ENCODE data around the gene LILRB4. TPM values are rescaled to one million over a fixed set of nuclear protein-coding genes. Genes with fewer than 3 reads are reported as not detected.

The LILRB4 gene
- total RNA-seq, 1 experiment from 2014 or later: not detected

DNA sequence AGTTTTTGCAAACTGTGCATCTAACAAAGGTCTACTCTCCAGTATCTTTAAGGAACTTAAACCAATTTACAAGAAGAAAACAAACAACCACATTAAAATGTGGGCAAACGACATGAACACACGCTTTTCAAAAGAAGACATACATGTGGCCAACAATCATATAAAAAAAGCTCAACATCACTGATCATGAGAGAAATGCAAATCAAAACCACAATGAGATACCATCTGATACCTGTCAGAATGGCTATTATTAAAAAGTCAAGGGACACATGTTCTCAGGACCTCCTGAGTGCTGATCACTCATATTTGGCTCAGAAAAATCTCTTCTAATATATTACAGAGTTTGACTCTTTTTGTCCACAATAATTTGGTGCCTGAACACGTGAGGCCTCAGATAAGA, 46.7 kb upstream of the LILRB4 start (continued):
- TF ChIP-seq, protein P1, sequence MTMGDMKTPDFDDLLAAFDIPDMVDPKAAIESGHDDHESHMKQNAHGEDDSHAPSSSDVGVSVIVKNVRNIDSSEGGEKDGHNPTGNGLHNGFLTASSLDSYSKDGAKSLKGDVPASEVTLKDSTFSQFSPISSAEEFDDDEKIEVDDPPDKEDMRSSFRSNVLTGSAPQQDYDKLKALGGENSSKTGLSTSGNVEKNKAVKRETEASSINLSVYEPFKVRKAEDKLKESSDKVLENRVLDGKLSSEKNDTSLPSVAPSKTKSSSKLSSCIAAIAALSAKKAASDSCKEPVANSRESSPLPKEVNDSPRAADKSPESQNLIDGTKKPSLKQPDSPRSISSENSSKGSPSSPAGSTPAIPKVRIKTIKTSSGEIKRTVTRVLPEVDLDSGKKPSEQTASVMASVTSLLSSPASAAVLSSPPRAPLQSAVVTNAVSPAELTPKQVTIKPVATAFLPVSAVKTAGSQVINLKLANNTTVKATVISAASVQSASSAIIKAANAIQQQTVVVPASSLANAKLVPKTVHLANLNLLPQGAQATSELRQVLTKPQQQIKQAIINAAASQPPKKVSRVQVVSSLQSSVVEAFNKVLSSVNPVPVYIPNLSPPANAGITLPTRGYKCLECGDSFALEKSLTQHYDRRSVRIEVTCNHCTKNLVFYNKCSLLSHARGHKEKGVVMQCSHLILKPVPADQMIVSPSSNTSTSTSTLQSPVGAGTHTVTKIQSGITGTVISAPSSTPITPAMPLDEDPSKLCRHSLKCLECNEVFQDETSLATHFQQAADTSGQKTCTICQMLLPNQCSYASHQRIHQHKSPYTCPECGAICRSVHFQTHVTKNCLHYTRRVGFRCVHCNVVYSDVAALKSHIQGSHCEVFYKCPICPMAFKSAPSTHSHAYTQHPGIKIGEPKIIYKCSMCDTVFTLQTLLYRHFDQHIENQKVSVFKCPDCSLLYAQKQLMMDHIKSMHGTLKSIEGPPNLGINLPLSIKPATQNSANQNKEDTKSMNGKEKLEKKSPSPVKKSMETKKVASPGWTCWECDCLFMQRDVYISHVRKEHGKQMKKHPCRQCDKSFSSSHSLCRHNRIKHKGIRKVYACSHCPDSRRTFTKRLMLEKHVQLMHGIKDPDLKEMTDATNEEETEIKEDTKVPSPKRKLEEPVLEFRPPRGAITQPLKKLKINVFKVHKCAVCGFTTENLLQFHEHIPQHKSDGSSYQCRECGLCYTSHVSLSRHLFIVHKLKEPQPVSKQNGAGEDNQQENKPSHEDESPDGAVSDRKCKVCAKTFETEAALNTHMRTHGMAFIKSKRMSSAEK (CRISPR knock-in tag; IDR thresholded peaks at IDR 0.05; ENCODE audit: borderline replicate concordance): no peak
- TF ChIP-seq, protein P2, sequence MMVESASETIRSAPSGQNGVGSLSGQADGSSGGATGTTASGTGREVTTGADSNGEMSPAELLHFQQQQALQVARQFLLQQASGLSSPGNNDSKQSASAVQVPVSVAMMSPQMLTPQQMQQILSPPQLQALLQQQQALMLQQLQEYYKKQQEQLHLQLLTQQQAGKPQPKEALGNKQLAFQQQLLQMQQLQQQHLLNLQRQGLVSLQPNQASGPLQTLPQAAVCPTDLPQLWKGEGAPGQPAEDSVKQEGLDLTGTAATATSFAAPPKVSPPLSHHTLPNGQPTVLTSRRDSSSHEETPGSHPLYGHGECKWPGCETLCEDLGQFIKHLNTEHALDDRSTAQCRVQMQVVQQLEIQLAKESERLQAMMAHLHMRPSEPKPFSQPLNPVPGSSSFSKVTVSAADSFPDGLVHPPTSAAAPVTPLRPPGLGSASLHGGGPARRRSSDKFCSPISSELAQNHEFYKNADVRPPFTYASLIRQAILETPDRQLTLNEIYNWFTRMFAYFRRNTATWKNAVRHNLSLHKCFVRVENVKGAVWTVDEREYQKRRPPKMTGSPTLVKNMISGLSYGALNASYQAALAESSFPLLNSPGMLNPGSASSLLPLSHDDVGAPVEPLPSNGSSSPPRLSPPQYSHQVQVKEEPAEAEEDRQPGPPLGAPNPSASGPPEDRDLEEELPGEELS (CRISPR knock-in tag; IDR thresholded peaks at IDR 0.05): no peak
- TF ChIP-seq NFE2L1 (CRISPR knock-in tag; IDR thresholded peaks at IDR 0.05) (no peak), SMAD3 (CRISPR knock-in tag; IDR thresholded peaks at IDR 0.05; ENCODE audit: borderline replicate concordance) (no peak), ZNF138 (CRISPR knock-in tag; conservative IDR thresholded peaks at IDR 0.05) (no peak)
- TF ChIP-seq, protein P3, sequence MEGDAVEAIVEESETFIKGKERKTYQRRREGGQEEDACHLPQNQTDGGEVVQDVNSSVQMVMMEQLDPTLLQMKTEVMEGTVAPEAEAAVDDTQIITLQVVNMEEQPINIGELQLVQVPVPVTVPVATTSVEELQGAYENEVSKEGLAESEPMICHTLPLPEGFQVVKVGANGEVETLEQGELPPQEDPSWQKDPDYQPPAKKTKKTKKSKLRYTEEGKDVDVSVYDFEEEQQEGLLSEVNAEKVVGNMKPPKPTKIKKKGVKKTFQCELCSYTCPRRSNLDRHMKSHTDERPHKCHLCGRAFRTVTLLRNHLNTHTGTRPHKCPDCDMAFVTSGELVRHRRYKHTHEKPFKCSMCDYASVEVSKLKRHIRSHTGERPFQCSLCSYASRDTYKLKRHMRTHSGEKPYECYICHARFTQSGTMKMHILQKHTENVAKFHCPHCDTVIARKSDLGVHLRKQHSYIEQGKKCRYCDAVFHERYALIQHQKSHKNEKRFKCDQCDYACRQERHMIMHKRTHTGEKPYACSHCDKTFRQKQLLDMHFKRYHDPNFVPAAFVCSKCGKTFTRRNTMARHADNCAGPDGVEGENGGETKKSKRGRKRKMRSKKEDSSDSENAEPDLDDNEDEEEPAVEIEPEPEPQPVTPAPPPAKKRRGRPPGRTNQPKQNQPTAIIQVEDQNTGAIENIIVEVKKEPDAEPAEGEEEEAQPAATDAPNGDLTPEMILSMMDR (IDR thresholded peaks at IDR 0.05): no peak

DNA sequence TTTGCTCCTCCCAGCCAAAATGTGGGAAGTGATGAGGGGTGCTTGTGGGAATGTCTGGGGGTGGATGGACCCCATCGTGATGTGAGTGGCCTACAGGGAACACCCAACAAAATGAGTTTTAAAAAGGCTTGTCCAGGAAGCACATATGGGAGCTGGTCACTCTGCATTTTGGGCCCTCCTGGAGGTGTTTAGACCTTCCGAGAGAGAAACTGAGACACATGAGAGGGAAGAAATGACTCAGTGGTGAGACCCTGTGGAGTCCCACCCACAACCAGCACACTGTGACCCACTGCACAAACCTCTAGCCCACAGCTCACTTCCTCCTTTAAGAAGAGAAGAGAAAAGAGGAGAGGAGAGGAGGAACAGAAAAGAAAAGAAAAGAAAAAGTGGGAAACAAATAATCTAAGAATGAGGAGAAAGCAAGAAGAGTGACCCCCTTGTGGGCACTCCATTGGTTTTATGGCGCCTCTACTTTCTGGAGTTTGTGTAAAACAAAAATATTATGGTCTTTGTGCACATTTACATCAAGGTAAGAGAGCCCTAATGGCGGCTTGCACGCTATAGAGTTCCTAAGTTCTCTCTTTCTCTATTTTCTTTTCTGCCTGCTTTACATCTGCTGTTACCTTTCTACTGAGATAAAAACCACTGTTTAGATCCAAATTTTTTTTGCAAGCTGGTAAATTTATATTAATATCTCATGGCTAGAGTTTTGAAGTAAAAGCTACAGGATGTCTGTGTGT, 45.8 kb upstream of the LILRB4 start:
- CTCF ChIA-PET: no interaction called here
- no peak overlapping the region for H3K27ac Mint-ChIP-seq
- peaks cover 58% of the 10 kb centered on the region for H3K36me3 Mint-ChIP-seq
- H3K27me3 Mint-ChIP-seq (ENCODE audit: low read depth): peaks cover 13% of the 10 kb centered on the region
- TF ChIP-seq, protein P4, sequence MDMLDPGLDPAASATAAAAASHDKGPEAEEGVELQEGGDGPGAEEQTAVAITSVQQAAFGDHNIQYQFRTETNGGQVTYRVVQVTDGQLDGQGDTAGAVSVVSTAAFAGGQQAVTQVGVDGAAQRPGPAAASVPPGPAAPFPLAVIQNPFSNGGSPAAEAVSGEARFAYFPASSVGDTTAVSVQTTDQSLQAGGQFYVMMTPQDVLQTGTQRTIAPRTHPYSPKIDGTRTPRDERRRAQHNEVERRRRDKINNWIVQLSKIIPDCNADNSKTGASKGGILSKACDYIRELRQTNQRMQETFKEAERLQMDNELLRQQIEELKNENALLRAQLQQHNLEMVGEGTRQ (CRISPR knock-in tag; IDR thresholded peaks at IDR 0.05): no peak
- no peak overlapping the region for H3K4me3 Mint-ChIP-seq
- peaks cover 79% of the 10 kb centered on the region for H3K9me3 Mint-ChIP-seq
- ATAC-seq (no peak), DNase-seq (ENCODE audit: low spot score) (no peak)
- no peaks in the 10 kb centered on the region for H3K4me1 Mint-ChIP-seq
- POLR2A ChIA-PET: no interaction called here

DNA sequence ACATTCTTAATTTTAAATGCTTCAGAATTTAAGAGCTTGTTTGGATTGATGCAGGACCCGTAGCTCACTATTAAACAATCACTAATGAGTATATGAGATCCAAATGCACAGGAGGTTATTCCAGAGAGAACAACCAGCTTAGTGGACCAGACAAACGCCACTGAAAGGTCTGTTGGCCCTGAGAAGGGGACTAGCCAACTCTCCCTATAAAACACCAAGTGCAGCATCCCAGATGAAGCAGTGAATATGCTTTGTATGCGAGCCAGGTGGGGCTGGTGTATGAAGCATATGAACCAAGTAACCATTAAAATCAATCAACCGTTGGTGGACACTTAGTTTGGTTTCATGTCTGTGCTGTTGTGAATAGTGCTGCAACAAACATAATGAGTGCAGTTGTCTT, 42.3 kb upstream of the LILRB4 start:
- Mint-ChIP-seq H3K4me3 (no peak overlapping the region), H3K27me3 (ENCODE audit: low read depth) (peaks cover 15% of the 10 kb centered on the region; the same call in 1 of the 2 replicates), H3K4me1 (no peaks in the 10 kb centered on the region), H3K9me3 (peaks cover 67% of the 10 kb centered on the region), H3K27ac (no peak overlapping the region), H3K36me3 (peaks cover 49% of the 10 kb centered on the region)
- POLR2A ChIA-PET: no interaction called here
- DNase-seq (ENCODE audit: low spot score): no peak
- no peak for ATAC-seq
- CTCF ChIA-PET: no interaction called here
- no peak for TF ChIP-seq ZNF396 (CRISPR knock-in tag; IDR thresholded peaks at IDR 0.05; ENCODE audit: borderline replicate concordance)
- TF ChIP-seq NR2C2 (CRISPR knock-in tag; IDR thresholded peaks at IDR 0.05): no peak
- TF ChIP-seq ZNF232 (CRISPR knock-in tag; IDR thresholded peaks at IDR 0.05): no peak
- no peak for TF ChIP-seq FOXP1 (CRISPR knock-in tag; IDR thresholded peaks at IDR 0.05; ENCODE audit: borderline replicate concordance)
- TF ChIP-seq EMX1 (CRISPR knock-in tag; IDR thresholded peaks at IDR 0.05): no peak
- TF ChIP-seq SOX15 (CRISPR knock-in tag; IDR thresholded peaks at IDR 0.05): no peak
- TF ChIP-seq NFATC4 (CRISPR knock-in tag; IDR thresholded peaks at IDR 0.05): no peak
- no peak for TF ChIP-seq CBFB (CRISPR knock-in tag; IDR thresholded peaks at IDR 0.05; ENCODE audit: low read depth)
